ENCODE results near the gene LRP2.
A peak's percentile ranks its signal among the peaks of the same experiment; 100 is the strongest.

LRP2 gene

DNA sequence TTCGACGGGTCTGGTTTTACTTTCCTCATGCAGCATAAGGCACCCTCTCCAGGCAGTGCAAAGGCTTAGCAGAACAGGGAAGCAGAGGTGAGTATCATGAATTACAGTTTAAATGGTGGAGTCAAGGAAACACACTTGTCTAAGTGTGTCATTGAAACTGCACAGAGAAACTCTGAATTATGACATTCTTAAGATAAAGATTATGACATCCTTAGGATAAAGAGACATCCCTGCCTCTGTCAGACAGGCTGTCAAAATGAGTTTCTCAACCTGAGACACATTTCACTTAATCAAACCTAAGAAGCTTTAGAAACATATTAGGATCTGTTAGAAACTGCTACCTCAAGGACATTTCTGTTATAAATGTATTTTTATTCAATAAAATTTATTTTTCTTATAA lies 179.8 kb downstream of the LRP2 start:
- TF ChIP-seq, protein P1, sequence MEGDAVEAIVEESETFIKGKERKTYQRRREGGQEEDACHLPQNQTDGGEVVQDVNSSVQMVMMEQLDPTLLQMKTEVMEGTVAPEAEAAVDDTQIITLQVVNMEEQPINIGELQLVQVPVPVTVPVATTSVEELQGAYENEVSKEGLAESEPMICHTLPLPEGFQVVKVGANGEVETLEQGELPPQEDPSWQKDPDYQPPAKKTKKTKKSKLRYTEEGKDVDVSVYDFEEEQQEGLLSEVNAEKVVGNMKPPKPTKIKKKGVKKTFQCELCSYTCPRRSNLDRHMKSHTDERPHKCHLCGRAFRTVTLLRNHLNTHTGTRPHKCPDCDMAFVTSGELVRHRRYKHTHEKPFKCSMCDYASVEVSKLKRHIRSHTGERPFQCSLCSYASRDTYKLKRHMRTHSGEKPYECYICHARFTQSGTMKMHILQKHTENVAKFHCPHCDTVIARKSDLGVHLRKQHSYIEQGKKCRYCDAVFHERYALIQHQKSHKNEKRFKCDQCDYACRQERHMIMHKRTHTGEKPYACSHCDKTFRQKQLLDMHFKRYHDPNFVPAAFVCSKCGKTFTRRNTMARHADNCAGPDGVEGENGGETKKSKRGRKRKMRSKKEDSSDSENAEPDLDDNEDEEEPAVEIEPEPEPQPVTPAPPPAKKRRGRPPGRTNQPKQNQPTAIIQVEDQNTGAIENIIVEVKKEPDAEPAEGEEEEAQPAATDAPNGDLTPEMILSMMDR (conservative IDR thresholded peaks at IDR 0.05): no peak
- no peak overlapping the region for H3K27ac ChIP-seq

DNA sequence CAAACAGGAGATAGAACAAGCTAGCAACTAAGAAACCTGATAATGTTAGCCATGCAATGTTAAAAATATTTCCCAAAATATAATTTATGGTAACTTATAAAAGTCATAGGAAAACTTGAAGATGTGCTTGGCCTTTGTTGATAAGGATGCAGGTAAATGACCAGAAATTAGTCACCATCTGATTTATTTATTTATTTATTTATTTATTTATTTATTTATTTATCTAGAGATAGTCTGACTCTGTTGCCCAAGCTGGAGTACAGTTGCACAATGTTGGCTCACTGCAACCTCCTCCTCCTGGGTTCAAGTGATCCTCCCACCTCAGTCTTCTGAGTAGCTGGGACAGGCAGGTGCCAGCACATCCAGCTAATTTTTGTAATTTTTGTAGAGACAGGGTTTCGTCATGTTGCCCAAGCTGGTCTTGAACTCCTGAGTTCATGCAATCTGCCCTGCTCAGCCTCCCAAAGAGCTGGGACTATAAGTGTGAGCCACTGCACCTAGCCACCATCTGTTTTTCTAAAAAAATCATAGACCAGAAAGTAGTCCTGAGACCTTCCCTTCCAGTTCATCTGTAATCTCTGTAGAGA lies 183.4 kb downstream of the LRP2 start:
- no peak overlapping the region for H3K27ac ChIP-seq
- TF ChIP-seq, protein P1 (conservative IDR thresholded peaks at IDR 0.05): no peak

DNA sequence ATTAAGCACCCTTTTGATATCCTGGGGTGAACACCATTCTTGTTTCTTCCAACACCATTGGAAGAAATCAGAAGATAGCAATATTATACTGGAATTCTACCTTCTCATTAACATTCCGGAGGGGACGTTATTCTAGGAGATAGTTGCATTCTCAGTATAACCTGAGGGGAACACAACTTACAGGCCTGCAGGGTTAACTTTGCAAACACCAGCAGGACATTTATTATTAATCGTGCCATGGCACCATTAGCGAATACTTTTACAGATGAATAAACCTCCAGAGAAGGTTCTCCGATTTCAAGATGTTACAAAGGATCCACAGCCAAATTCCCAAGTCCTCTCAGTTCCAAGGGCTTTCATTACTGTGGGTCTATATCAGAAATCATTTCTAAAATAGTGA lies 184.0 kb downstream of the LRP2 start:
- H3K27ac ChIP-seq: no peak overlapping the region
- TF ChIP-seq, protein P1 (conservative IDR thresholded peaks at IDR 0.05): no peak

DNA sequence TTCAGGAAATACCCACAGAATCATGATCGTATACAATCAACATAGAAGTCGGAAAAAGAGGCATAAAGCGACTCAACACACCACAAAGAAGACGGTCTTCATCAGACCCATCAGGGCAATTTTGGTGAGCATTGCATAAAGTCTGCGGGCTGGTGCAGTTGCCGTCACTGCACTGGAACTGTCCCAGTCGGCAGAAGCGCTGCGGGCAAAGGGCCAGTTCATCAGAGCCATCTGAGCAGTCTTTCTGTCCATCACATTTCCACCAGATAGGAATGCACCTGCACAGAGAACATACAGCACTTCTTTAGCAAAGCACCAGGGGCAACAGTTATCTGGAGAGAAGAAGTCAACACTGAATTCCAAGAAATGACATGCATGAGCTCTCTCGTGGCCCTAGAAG lies 187.2 kb downstream of the LRP2 start:
- TF ChIP-seq, protein P1 (conservative IDR thresholded peaks at IDR 0.05): no peak
- no peak overlapping the region for H3K27ac ChIP-seq

DNA sequence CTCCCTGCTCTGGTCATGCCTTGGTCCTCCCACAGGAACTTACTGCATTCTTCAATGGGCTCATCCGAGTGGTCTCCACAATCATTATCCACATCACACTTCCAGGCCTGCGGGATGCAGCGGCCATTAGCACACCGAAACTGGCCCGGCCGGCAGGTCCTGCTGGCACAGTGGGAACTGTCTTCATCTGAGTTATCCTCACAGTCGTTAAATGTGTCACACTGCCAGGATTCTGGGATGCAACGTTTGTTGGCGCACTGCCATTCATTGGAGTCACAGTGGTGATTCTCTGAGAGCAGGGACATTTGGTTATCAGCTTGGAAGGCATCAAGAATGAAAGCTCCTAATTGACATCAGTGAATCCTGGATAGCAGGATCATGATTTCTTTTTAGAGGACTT lies 188.5 kb downstream of the LRP2 start:
- H3K27ac ChIP-seq: 0 out of 2 replicates have a peak overlapping the region, but pooled peaks have one; percentile 11
- TF ChIP-seq, protein P1 (conservative IDR thresholded peaks at IDR 0.05): no peak

DNA sequence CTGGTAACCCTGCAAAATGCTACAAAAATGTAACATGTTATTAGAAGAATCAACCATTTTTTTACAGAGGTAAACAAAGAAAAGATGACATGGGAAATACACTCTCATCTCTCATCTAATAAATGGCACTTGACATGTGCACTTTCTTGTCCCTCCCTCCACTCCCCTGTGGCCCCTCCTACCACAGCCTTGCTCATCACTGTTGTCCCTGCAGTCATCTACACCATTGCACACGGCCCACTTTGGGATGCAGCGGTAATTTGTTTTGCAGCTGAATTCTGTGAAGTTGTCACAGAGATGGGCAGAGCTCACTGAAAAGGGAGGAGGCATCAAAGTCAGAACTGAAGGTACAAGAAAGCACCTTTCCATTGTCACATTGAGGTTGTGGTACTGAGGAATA lies 189.4 kb downstream of the LRP2 start:
- H3K27ac ChIP-seq: no peak overlapping the region
- TF ChIP-seq, protein P1 (conservative IDR thresholded peaks at IDR 0.05): no peak

DNA sequence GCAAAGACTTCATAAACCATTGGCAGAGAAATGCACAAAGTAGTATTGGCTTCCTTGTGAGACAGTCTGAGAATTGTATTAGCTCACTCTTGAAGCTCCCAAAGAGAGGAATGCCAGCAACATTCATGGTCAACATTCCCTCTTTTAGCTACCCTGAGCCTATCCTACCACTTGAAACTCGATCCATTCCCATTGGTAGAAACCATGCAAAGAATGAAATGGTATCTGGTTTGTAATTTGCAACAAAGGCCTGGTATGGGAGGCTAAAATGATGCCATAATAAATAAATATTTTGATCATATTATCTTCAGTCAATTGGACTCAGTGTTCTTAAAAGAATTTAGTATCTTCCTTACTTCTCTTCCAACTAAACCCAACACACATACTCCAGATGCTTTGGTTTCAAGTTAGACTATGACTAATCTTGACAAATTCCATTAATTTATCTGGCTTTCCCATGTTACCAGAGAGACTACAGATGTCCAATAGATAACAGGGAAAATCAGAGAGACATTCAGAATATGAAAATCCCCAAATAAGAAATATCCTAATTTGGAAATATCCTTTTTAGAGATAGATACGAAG lies 190.1 kb downstream of the LRP2 start:
- no peak overlapping the region for H3K27ac ChIP-seq
- TF ChIP-seq, protein P1 (conservative IDR thresholded peaks at IDR 0.05): no peak
